H1 (cell line): ENCODE measurements around the gene AAGAB. TPM values are rescaled to one million over a fixed set of nuclear protein-coding genes. Genes with fewer than 3 reads are reported as not detected.

Experiments
- CTCF ChIA-PET: fragments of 300-600 bp; sonication (Branson Sonifier 250); formaldehyde crosslinking; loops from one replicate; lab custom pipeline; 2021; ENCODE audit not compliant: partially characterized antibody; lab: Charles Lee
- POLR2A ChIA-PET: fragments of 300-600 bp; sonication (Branson Sonifier 250); formaldehyde crosslinking; loops from one replicate; lab custom pipeline; 2021; ENCODE audit warnings: inconsistent platforms; ENCODE audit not compliant: partially characterized antibody; lab: Charles Lee
- DNase-seq, 2 experiments: peaks; one replicate each; pipeline versions ENCODE4 v3.0.0 to v3.0.0-alpha.2; 2010 to 2022; ENCODE audit warnings: low spot score in 2 of 2, low read depth in 1 of 2, mixed read lengths in 1 of 2
- FAIRE-seq: peaks from 2 replicates; lab custom pipeline; 2011; peaks lifted over from hg19 to GRCh38; lab: Jason Lieb, UNC
- H2AFZ ChIP-seq: 2 replicates; pipeline ENCODE4 v1.8.1; 2012; ENCODE audit warnings: low read length, inconsistent platforms
- H2AK5ac ChIP-seq: 2 replicates; pipeline ENCODE4 v1.6.1; 2013; ENCODE audit warnings: low read depth, low read length
- H2BK120ac ChIP-seq: replicated peaks from 2 replicates; pipeline ENCODE3; 2013; ENCODE audit warnings: low read depth, low read length, inconsistent platforms
- H2BK12ac ChIP-seq: 2 replicates; pipeline ENCODE4 v1.6.1; 2013; ENCODE audit warnings: low read depth, low read length
- H2BK15ac ChIP-seq: 2 replicates; pipeline ENCODE4 v1.6.1; 2013; ENCODE audit warnings: low read length
- H2BK20ac ChIP-seq: 2 replicates; pipeline ENCODE4 v1.6.1; 2013; ENCODE audit warnings: low read length
- H2BK5ac ChIP-seq: 2 replicates; pipeline ENCODE4 v1.6.1; 2013; ENCODE audit warnings: low read depth, low read length
- H3K14ac ChIP-seq: 2 replicates; pipeline ENCODE4 v1.6.1; 2013; ENCODE audit warnings: inconsistent platforms; ENCODE audit not compliant: insufficient read length
- H3K18ac ChIP-seq: 2 replicates; pipeline ENCODE4 v1.6.1; 2013; ENCODE audit warnings: low read length; ENCODE audit errors: extremely low read depth
- H3K23ac ChIP-seq: 2 replicates; pipeline ENCODE4 v1.6.1; 2013; ENCODE audit warnings: inconsistent platforms; ENCODE audit not compliant: insufficient read length
- H3K23me2 ChIP-seq: 2 replicates; pipeline ENCODE4 v1.6.1; 2013; ENCODE audit warnings: low read depth, low read length
- H3K27ac ChIP-seq: 2 replicates; pipeline ENCODE4 v1.6.1; 2011; ENCODE audit warnings: low read depth, low read length, inconsistent platforms
- H3K27me3 ChIP-seq, 4 experiments: replicated peaks in 1 of 4; 1 replicate in 1 of 4; 2 replicates in 3 of 4; pipeline versions ENCODE4 v1.6.1 to v1.8.1; 2011 to 2013; ENCODE audit warnings: low read length in 3 of 4, mild to moderate bottlenecking in 3 of 4, inconsistent platforms in 2 of 4, mixed read lengths in 2 of 4, moderate library complexity in 1 of 4; ENCODE audit not compliant: control insufficient read depth in 3 of 4, insufficient read depth in 3 of 4; ENCODE audit errors: extremely low read depth in 1 of 4
- H3K36me3 ChIP-seq, 4 experiments: 2 replicates each; pipeline versions ENCODE4 v1.6.1 to v1.8.1; 2011 to 2013; ENCODE audit warnings: mild to moderate bottlenecking in 4 of 4, low read length in 3 of 4, moderate library complexity in 2 of 4, control low read depth in 1 of 4, inconsistent platforms in 1 of 4; ENCODE audit not compliant: insufficient read depth in 4 of 4, control insufficient read depth in 2 of 4
- H3K4ac ChIP-seq: replicated peaks from 2 replicates; pipeline ENCODE3; 2013; ENCODE audit warnings: low read length, low read depth, mixed read lengths, inconsistent platforms; ENCODE audit not compliant: insufficient read length
- H3K4me1 ChIP-seq, 4 experiments: replicated peaks in 1 of 4; 1 replicate in 1 of 4; 2 replicates in 3 of 4; pipeline versions ENCODE4 v1.6.1 to v1.8.1; 2011 to 2013; ENCODE audit warnings: low read length in 3 of 4, inconsistent platforms in 2 of 4, mixed read lengths in 1 of 4; ENCODE audit not compliant: insufficient read depth in 4 of 4, control insufficient read depth in 3 of 4
- H3K4me2 ChIP-seq, 2 experiments: 2 replicates each; pipeline versions ENCODE4 v1.6.1 to v1.8.1; 2011 to 2013; ENCODE audit warnings: low read depth in 2 of 2, low read length in 2 of 2, control low read depth in 1 of 2, inconsistent platforms in 1 of 2, mild to moderate bottlenecking in 1 of 2; ENCODE audit not compliant: insufficient read depth in 1 of 2
- H3K4me3 ChIP-seq, 4 experiments: fragments of 200-600, 300-600 bp in 1 of 4; sonication (generic), shearing (Covaris generic), sonication (Bioruptor Twin) in 1 of 4; 2 replicates each; pipeline versions ENCODE4 v1.5.1 to v1.8.1; 2011 to 2016; ENCODE audit warnings: low read length in 4 of 4, low read depth in 3 of 4, control low read depth in 2 of 4, inconsistent platforms in 2 of 4, mild to moderate bottlenecking in 2 of 4, mixed read lengths in 1 of 4, moderate library complexity in 1 of 4; ENCODE audit not compliant: insufficient read depth in 2 of 4; ENCODE audit errors: extremely low read depth in 1 of 4
- H3K56ac ChIP-seq: replicated peaks from 2 replicates; pipeline ENCODE3; 2013; ENCODE audit warnings: low read depth, mild to moderate bottlenecking, mixed read lengths, low read length, inconsistent platforms; ENCODE audit not compliant: insufficient read length
- H3K79me1 ChIP-seq: 2 replicates; pipeline ENCODE4 v1.6.1; 2013; ENCODE audit warnings: low read depth, low read length, control low read depth
- H3K79me2 ChIP-seq, 2 experiments: 2 replicates each; pipeline versions ENCODE4 v1.6.1 to v1.8.1; 2012 to 2013; ENCODE audit warnings: low read length in 2 of 2, mild to moderate bottlenecking in 2 of 2, inconsistent platforms in 1 of 2; ENCODE audit not compliant: insufficient read depth in 2 of 2, control insufficient read depth in 1 of 2
- H3K9ac ChIP-seq, 4 experiments: replicated peaks in 1 of 4; 1 replicate in 1 of 4; 2 replicates in 3 of 4; pipeline versions ENCODE4 v1.6.1 to v1.8.1; 2011 to 2013; ENCODE audit warnings: low read depth in 3 of 4, low read length in 3 of 4, control low read depth in 2 of 4, mild to moderate bottlenecking in 2 of 4, moderate library complexity in 2 of 4, inconsistent platforms in 1 of 4; ENCODE audit errors: extremely low read depth in 1 of 4
- H3K9me3 ChIP-seq, 2 experiments: 2 replicates each; pipeline versions ENCODE4 v1.6.1 to v1.8.1; 2012 to 2013; ENCODE audit warnings: mild to moderate bottlenecking in 2 of 2, moderate library complexity in 2 of 2, control low read depth in 1 of 2, inconsistent platforms in 1 of 2, low read depth in 1 of 2, low read length in 1 of 2, mixed read lengths in 1 of 2; ENCODE audit not compliant: insufficient read depth in 2 of 2
- H4K20me1 ChIP-seq, 2 experiments: replicated peaks in 1 of 2; 2 replicates each; pipeline versions ENCODE3 to v1.8.1; 2011 to 2013; ENCODE audit warnings: inconsistent platforms in 2 of 2, low read length in 2 of 2, mild to moderate bottlenecking in 1 of 2; ENCODE audit not compliant: insufficient read depth in 2 of 2, control insufficient read depth in 1 of 2
- H4K5ac ChIP-seq: 2 replicates; pipeline ENCODE4 v1.6.1; 2013; ENCODE audit warnings: low read length, low read depth, mixed read lengths, inconsistent platforms; ENCODE audit not compliant: insufficient read length
- H4K8ac ChIP-seq: 2 replicates; pipeline ENCODE4 v1.8.0; 2013; ENCODE audit warnings: mild to moderate bottlenecking, moderate library complexity, low read length, inconsistent platforms; ENCODE audit not compliant: insufficient read depth; ENCODE audit errors: extremely low read depth
- H4K91ac ChIP-seq: replicated peaks from 2 replicates; pipeline ENCODE3; 2013; ENCODE audit warnings: low read length, mixed read lengths, inconsistent platforms; ENCODE audit not compliant: insufficient read length
- BACH1 ChIP-seq: IDR thresholded peaks from 2 replicates; pipeline ENCODE4 v1.6.1; 2012; ENCODE audit warnings: low read length, improper control_type of control experiment
- BCL11A ChIP-seq, 2 experiments: IDR thresholded peaks; one replicate each; pipeline ENCODE4 v1.6.1; 2011; ENCODE audit warnings: low read depth in 2 of 2, low read length in 2 of 2, mild to moderate bottlenecking in 2 of 2
- SIRT6 ChIP-seq: IDR thresholded peaks from one replicate; pipeline ENCODE4 v1.7.1; 2012; ENCODE audit warnings: low read length, inconsistent platforms
- TEAD4 ChIP-seq: IDR thresholded peaks from 2 replicates; pipeline ENCODE4 v1.6.1; 2012; ENCODE audit warnings: low read depth, low read length, inconsistent platforms, mixed read lengths
- WGBS, 2 experiments: shearing (Covaris generic) in 1 of 2; methylation state at CpG; one replicate each; pipeline versions ENCODE4 v1.1.6 to v1.1.7; 2013 to 2015; ENCODE audit warnings: low lambda C conversion rate in 2 of 2, mixed read lengths in 2 of 2, inconsistent platforms in 1 of 2, low coverage in 1 of 2, missing lambda C conversion rate in 1 of 2; ENCODE audit not compliant: insufficient replicate concordance in 2 of 2, insufficient coverage in 1 of 2, insufficient read length in 1 of 2; ENCODE audit errors: extremely low coverage in 1 of 2, missing lambda C conversion rate in 1 of 2; 5-methylcytosine and 5-hydroxymethylcytosine counted together
- polyA plus RNA-seq, 7 experiments: library from polyadenylated mRNA; depleted of rRNA in 3 of 7; stranded (reverse) in 5 of 7; unstranded in 2 of 7; fragments of >200 nt in 5 of 7; fragments of 200-250 nt in 2 of 7; gene quantifications; 1 replicate in 5 of 7; 2 replicates in 1 of 7; 4 replicates in 1 of 7; pipeline versions ENCODE4 v1.2.1 to v1.2.3, GENCODE V29; 2011 to 2013; ENCODE audit warnings: missing spikeins in 2 of 7, mixed read lengths in 2 of 7
- total RNA-seq: library from RNA; stranded (reverse); fragmentation: NEBNext Ultra II Directional; extraction: Animal tissue kit (Norgen Biotek cat#: 25700); gene quantifications from 2 replicates; pipeline ENCODE4 v1.2.1, GENCODE V29; 2021

AAGAB gene
- total and polyA plus RNA-seq, 2 of the 8 experiments (the other 6 are each of a cell fraction or from before 2014, with no cell fraction given): 20.1 to 45.9 TPM

DNA sequence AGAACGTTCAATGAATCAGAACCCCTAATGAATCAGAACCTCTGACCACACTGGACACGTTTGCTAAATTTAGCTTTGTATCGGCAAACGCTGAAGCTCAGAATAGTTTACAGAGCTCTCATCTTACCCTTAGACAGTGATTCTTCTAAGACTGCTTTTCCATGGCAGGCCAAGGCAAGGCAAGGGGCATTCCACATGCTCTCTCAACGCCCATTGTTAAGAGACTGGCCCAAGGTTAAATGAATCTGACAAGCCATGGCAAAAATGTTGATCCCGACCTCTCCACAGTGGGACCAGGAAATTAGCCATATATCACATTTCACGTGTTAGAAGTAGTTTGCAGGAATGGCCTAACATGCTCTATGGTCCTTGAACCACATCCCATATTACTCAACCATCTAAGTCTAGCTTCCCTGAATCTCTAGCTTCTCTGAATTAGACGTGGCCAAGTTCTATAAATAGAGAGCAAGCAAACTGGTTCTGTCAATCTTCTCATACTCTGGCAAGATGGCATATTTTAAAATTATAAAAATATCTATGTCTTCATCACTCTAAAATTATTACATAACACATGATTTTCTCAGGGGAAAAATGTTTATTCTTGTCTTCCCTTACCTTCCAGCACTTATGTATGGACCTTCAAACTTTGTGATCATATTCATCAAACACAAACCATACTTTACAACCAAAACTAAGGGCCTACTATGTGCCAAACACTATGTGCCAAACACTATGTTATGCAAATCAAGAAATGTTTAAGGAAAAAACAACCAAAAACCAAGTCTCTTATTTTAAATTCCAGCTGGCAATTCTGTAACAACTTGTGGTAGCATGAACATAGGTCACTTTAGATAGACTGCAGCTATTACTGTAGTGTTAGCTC is 54.3 kb downstream of the AAGAB start:
- no peak overlapping the region for H3K14ac ChIP-seq
- H3K27me3 ChIP-seq: no peaks in the 10 kb centered on the region
- H3K27ac ChIP-seq: no peak overlapping the region
- no peak overlapping the region for H3K23ac ChIP-seq
- no peak overlapping the region for H2AK5ac ChIP-seq
- no peak overlapping the region for H2AFZ ChIP-seq
- no peaks in the 10 kb centered on the region for H3K79me2 ChIP-seq
- no peak overlapping the region for H4K91ac ChIP-seq
- H3K18ac ChIP-seq: no peak overlapping the region
- no peak overlapping the region for H2BK12ac ChIP-seq
- no peaks in the 10 kb centered on the region for H4K20me1 ChIP-seq
- H3K4me1 ChIP-seq: peaks cover 0 to 3% (median 1%) of the 10 kb centered on the region in 4 experiments; a peak in 2 of 7 replicates
- FAIRE-seq (no peak), DNase-seq (no peak)
- H2BK15ac ChIP-seq: no peak overlapping the region
- ChIA-PET POLR2A (no interaction called here), CTCF (interaction anchor here (0.5 to 1.8 kb wide), 6 partner anchors 40 to 278 kb away, joined by 3 to 5 read pairs (median 4); no protein-coding TSS in a partner anchor)
- H3K79me1 ChIP-seq: peaks cover 2% of the 10 kb centered on the region
- no peak overlapping the region for H3K4me2 ChIP-seq
- H4K5ac ChIP-seq: no peak overlapping the region
- no peaks in the 10 kb centered on the region for H3K23me2 ChIP-seq
- no peak overlapping the region for H2BK120ac ChIP-seq
- WGBS, 2 experiments: 72% methylated on average over 8 of the region's 8 CpGs; no CpG with 5 or more reads in 1 of the 2 experiments
- no peak overlapping the region for H2BK5ac ChIP-seq
- no peak overlapping the region for H3K9ac ChIP-seq
- H4K8ac ChIP-seq: no peak overlapping the region
- H3K4ac ChIP-seq: no peak overlapping the region
- no peak for TF ChIP-seq SIRT6
- no peak for TF ChIP-seq BCL11A (IDR thresholded peaks at IDR 0.05; ENCODE audit: low read depth in 2 of 2, low read length in 2 of 2)
- TF ChIP-seq BACH1: no peak
- no peak for TF ChIP-seq TEAD4
- no peak overlapping the region for H3K56ac ChIP-seq
- H3K9me3 ChIP-seq: no peaks in the 10 kb centered on the region
- peaks cover 0 to 28% (median 10%) of the 10 kb centered on the region in 4 experiments; a peak in 4 of 8 replicates for H3K36me3 ChIP-seq
- no peak overlapping the region for H2BK20ac ChIP-seq
- no peak overlapping the region for H3K4me3 ChIP-seq
